DMS114 treated with DMSO at 0.1 percent for 48 hours (cell line): Measurements from ENCODE around the gene SLC15A1.

Experiments
- DNase-seq: peaks from one replicate; lab custom pipeline; 2025; ENCODE audit not compliant: unreplicated experiment; lab: John Stamatoyannopoulos, UW

Gene SLC15A1

DNA sequence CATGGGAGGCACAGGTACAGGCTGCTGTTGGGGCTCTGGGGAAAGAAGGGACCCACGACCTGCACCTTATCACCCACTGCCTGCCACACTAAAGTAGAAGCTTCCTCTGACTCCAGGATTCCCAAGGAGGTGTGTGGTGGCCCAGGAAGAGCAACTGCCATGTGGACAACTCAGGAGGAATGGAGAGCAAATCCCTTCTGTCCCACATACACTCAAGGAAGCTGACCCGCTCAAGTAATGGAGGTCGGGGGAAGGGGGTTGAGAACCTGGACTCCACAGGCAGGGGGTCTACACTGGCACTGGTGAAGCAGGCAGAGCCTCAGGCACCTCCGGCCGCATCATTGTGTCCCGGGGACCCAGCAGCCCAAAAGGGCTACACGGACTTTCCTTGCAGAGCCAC, 29.4 kb upstream of the SLC15A1 start:
- DNase-seq, result no peak

GRCh38 chr13:98781470-98781869, 29.0 kb upstream of the SLC15A1 start:
- DNase-seq, result no peak

- no peak for DNase-seq
Observed at GRCh38 chr13:98781045-98781444, 28.6 kb upstream of the SLC15A1 start.

- DNase-seq, result no peak
Observed at GRCh38 chr13:98780451-98780850, 28.0 kb upstream of the SLC15A1 start.

GRCh38 chr13:98779695-98780094, 27.2 kb upstream of the SLC15A1 start:
- no peak for DNase-seq

DNA sequence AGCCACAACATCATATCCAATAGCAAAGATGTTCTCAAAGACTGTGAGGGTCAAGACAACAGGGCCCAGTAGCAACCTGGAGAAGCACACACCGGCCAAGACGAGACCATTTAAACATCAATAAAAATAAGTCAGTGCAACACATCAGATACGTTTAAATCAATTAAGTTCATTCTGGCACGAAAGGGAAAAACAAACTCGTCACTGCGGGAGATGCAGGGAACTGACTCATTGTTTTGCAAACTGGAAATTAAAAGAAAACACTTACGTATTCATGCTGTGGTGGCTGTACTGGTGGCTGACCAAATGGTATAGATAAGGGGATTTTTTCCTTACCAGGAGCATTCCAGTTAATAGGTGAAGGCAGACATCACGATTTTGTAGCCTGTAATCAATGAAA, 26.3 kb upstream of the SLC15A1 start:
- no peak for DNase-seq

DNA sequence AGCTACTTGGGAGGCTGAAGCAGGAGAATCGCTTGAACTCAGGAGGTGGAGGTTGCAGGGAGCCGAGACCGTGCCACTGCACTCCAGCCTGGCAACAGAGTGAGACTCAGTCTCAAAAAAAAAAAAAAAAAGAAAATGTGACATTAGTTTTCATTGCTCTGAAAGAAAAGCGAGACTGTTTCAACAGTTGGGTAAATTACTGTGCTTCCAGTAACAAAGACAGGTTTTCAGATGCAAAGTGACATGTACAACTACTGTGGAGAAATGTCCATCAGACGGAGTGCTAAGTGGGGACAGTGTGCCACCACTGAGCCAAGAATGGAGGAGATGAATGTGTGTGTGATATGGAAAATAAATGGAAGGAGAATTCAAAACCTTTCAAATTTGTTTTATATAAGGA, 24.2 kb upstream of the SLC15A1 start:
- DNase-seq, result no peak

GRCh38 chr13:98775844-98776598, 23.5 kb upstream of the SLC15A1 start:
- DNase-seq, result no peak

DNA sequence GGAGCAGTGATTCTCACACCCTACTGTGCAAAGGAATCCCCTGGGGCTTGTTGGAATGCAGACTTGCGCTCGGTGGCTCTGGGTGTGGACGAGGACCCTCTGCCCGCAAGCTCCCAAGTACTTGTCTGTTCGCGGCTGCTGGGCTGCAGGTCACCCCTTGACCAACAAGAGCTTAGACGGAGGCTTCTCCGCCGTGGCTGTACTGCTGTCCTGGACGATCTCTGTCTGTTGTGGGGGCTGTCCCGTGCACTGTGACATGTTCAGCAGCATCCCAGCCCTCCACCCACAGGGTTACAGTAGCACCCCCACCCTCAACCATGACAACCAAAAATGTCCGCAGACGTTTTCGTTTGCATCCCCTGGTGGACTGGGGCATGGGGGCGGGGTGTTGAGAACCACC, 22.9 kb upstream of the SLC15A1 start:
- no peak for DNase-seq

DNA sequence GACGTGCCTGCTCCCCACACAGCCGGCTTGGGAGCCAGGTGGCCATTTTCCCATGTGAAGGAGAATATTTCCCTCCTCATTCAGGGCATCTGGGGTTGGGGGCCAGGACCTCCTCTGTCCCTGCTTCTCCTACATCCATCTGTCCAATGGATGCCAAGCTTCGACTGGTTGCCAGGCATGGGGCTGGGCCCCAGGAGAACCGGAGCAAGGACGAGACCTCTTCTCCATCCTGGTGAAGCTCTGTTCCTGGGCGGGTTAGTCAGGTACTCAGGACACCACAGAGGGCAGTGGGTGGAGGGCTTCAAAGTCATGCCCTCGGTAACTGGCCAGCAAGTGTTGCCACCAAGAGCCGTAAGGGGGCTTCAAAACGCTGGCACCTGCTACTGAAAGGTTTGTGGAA, 22.3 kb upstream of the SLC15A1 start:
- DNase-seq, result no peak

DNA sequence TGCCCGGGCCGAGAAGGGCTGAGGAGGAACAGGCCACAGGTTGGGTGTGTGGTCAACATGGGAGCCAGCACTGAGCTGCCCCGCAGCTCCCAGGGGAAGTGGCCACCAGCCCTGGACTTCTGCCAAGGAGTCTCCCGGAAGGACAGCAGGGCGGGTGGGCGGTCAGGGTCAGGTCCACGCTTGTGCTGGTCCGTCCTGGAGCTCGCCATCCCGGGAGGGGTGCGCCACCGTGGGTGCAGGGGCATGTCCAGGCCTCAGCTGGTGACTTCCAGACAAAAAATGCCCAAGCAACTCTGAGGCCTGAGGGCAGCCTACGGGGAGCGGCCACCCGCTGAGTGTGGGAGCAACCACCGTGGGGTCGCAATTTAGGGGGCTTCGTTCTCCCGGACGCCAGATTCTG, 21.4 kb upstream of the SLC15A1 start:
- DNase-seq, result no peak

DNA sequence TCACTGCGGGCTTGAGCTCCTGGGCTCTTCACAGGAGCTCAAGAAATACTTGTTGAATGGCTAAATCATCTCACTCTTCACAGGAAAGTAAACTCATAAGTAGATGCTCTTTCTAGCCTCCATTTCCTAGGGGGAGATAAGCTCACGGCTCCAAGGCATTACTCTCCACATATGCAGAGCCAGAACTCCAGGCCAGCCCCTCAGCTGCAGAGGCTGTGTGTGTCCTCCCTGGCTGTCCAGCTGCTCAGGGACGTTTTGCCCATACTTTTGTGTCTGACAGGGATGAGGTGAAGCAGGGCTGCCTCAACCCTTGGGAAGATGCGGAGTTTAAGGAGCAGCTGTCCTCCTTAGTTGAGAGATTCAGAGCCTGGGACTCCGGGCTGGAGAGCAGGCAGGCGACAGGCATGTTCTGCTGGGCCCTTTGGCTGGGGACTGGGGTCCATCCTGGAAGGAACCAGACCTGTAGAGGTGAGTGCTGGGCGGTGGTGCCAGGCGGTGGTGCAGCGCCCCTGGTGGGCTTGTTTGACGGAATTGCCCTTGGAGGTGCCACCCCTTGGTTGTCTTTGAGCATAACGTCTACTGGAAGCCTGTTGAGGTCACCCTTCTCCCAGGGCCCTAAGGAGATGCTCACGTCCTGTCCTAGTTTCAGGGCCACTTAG, 20.5 kb upstream of the SLC15A1 start:
- DNase-seq, result no peak

DNA sequence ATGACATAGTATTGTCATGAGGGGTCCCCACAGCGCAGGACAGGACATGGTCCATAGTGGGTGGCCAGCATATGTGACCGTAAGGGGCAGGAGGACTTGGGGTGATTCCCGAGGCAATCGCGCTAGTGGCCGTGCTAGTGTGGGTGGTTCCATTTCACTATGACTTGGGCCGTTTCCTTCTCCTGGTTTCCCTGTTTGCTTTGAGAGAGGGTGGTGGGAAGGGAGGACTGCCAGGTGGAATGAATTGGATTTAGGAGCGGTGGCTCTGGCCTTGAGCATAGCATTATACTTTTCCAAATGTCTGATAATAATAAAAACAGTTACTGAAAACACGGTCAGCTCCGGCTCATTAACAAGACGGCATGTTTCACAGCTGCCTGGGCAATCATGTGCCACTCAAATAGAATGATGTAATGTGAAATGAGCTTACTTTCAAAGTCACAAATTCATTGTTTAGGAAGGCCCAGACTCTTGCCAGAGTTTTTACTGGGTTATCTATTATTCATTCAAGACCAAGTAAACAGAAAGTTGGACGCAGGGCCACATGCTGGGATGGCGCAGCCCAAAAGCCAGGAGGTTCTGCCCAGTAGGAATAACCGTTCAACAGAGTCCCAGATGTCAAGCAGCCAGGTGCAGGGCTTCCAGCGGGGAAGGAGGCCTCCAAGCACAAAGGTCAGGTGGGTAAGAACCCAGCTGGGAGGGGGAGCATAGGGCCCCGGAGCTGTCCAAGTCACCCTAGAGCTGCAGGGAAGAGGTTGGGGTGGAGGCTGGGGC, 19.6 kb upstream of the SLC15A1 start:
- DNase-seq, result no peak

DNA sequence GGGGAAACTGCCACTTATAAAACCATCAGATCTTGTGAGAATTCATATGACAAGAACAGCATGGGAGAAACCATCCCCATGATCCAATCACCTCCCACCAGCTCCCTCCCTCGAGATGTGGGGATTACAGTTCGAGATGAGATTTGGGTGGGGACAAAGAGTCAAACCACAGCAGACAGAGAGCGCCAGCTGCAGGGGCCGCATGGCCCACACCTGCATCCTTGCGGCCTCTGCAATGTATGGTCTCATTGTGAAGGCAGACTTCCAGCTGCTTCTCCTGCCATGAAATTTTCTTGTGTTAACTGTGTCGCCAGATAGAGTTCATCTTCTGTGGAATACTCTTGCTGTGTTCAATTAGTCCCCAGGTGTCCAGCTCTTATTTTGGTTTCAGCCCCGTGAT, 17.3 kb upstream of the SLC15A1 start:
- no peak for DNase-seq

DNA sequence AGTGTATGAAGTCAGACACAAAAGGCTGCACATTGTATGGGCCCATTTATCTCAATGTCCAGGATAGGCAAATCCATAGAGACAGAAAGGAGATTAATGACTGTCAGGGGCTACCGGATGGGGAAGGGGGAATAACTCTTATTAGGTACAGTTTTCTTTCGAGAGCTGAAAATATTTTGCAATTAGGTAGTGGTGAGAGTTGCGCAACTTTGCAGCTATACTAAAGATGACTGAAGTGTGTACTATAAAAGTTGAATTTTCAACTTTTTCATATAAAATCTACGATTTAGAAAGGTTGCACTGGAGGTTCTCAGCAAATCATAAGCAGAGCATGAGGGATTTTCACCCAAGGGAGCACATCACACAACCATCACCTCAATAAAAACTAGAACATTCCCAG, 16.1 kb upstream of the SLC15A1 start:
- no peak for DNase-seq

DNA sequence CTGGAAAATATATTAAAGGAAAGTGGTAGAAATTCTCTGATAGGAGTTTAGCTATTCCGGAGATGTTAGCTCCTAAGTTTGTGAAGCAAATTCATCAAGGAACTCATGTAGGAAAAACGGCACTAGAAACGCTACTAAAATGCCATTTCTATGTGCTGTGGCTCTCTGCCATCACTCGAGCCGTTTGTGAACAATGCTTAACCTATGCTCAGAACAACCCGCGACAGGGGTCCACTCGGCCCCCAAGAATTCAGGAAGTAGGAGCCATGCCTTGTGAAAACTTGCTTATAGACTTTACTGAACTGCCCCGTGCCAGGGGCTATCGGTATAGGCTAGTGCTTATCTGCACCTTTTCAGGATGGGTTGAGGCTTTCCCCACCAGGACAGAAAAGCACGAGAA, 14.2 kb upstream of the SLC15A1 start:
- no peak for DNase-seq

DNA sequence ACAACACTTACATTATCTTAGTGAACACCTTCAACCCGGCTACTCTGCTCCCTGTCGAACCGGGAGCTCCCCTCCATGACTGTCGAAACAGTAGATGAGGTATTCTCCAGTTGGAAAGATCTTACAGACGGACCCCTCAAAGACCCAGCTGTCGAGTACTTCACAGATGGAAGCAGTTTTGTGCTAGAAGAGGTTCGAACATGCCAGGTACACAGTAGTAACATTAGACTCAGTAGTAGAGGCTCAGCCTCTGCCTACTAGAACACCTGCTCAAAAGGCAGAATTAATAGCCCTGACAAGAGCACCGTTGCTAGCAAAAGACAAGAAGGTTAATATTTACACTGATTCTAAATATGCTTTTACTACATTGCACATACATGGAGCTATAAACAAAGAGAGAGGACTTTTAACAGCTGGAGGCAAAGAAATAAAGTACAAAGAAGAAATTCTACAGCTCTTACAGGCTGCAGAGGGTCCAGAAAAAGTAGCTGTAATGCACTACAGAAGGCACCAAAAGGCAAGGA, 13.6 kb upstream of the SLC15A1 start:
- DNase-seq, result no peak

GRCh38 chr13:98761986-98762616, 9.6 kb upstream of the SLC15A1 start:
- no peak for DNase-seq

DNA sequence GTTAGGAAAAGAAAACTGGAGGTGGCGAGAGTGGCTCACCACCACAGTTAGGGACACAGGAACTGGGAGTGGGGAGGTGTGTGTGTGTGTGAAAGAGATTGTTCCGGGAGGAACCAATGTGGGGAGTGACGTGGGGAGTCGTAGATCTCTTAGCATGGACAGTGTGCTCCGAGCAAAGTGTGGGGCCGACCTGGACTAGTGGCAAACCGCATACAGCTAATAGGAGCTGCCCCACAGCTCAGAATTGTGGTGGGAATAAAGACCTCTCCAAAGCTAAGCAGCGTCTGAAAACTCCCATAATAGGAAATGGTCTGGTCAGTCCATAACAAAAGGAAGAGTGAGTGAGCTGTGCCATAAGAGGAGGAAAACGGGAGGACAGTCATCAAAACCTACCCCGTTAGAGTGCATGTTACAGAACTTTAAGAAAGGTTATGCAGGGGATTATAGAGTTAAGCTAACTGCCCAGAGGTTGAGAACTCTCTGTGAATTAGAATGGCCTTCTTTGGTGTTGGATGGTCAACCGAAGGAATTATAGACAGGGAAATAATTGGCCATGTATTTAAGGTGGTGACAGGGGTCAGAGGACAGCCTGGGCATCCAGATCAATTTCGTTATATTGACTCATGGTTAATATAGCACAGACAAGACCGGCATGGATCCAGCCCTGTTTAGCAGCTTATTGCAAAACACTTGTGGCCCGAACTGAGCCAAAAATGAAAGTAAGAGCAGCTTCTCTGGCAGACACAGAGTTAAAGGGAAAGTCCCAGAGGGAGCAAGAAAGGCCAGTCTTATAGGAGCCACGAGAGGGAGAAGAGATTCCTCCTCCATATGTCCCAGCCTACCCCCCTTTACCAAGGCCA, 8.9 kb upstream of the SLC15A1 start:
- no peak for DNase-seq

- DNase-seq, result no peak
Observed at GRCh38 chr13:98755729-98756128, 3.3 kb upstream of the SLC15A1 start.
